ENCODE measurements around the gene CRYBG1. TPM values are rescaled to one million over a fixed set of nuclear protein-coding genes. Genes with fewer than 3 reads are reported as not detected.

Gene CRYBG1
- total RNA-seq, 1 experiment from 2014 or later: 10.7 TPM

DNA sequence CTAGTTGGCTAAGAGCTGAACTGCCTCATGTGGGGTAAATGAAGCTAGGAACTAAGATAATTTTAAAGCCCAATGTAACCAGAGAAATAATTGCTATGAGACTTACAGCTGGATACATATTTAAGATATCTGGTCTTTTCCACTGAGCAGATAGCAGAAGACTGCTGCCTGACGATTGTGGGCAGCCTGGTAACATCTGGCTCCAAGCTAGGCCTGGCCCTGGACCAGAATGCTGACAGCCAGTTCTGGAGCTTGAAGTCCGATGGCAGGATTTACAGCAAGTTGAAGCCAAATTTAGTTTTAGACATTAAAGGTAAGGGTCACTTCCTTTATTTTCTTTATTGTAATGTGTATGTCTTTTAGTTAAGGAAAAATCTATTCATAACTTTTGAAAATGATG, 203.1 kb downstream of the CRYBG1 start:
- Histone ChIP-seq H3K27ac (ENCODE audit: low read depth, low read length) (no peak overlapping the region), H3K79me2 (ENCODE audit: insufficient read depth, low read length) (no peaks in the 10 kb centered on the region), H3K36me3 (ENCODE audit: control insufficient read depth in 1 of 2, insufficient read depth in 2 of 2, low read length in 2 of 2) (no peaks in the 10 kb centered on the region), H3K27me3 (ENCODE audit: insufficient read depth, low read length) (no peaks in the 10 kb centered on the region), H4K20me1 (ENCODE audit: insufficient read depth) (no peaks in the 10 kb centered on the region), H3K4me1 (ENCODE audit: control insufficient read depth in 1 of 2, insufficient read depth in 2 of 2, low read length in 2 of 2) (peaks cover 33 to 37% of the 10 kb centered on the region in 2 experiments), H3K9me3 (ENCODE audit: control insufficient read depth in 1 of 2, insufficient read depth in 1 of 2, low read depth in 1 of 2, low read length in 2 of 2) (no peaks in the 10 kb centered on the region), H2AFZ (ENCODE audit: low read depth, low read length, poor library complexity, severe bottlenecking) (no peak overlapping the region), H3K9me2 (ENCODE audit: insufficient read depth) (no peaks in the 10 kb centered on the region), H3K4me2 (ENCODE audit: low read length) (no peak overlapping the region), H3K4me3 (replicated peaks in 1 of 2; ENCODE audit: low read depth in 1 of 2, low read length in 2 of 2) (no peak overlapping the region), H3K9ac (ENCODE audit: low read length) (no peak overlapping the region)
- intact Hi-C loops (cut with micrococcal nuclease): no loop called here
- no peak for DNase-seq (ENCODE audit: low read depth, low spot score)
- TF ChIP-seq TCF7L2 (IDR thresholded peaks at IDR 0.05; ENCODE audit: borderline replicate concordance, extremely low read depth, insufficient read depth, insufficient read length) (no peak), JUND (IDR thresholded peaks at IDR 0.05) (no peak), CEBPB (IDR thresholded peaks at IDR 0.05; ENCODE audit: low read depth) (no peak), EZH2phosphoT487 (IDR thresholded peaks at IDR 0.05; ENCODE audit: borderline replicate concordance) (no peak), POLR2AphosphoS5 (IDR thresholded peaks at IDR 0.05; ENCODE audit: low read depth, low read length) (no peak), CBX3 (IDR thresholded peaks at IDR 0.05; ENCODE audit: low read depth) (no peak), EZH2 (IDR thresholded peaks at IDR 0.05) (no peak), EGR1 (IDR thresholded peaks at IDR 0.05; ENCODE audit: low read depth) (no peak), RAD21 (IDR thresholded peaks at IDR 0.05; ENCODE audit: low read depth) (no peak), YY1 (IDR thresholded peaks at IDR 0.05; ENCODE audit: extremely low read depth, insufficient replicate concordance, low read depth, low read length) (no peak), REST (IDR thresholded peaks at IDR 0.05; ENCODE audit: low read depth) (no peak), ZFX (IDR thresholded peaks at IDR 0.05) (no peak)
- TF ChIP-seq, protein P1, sequence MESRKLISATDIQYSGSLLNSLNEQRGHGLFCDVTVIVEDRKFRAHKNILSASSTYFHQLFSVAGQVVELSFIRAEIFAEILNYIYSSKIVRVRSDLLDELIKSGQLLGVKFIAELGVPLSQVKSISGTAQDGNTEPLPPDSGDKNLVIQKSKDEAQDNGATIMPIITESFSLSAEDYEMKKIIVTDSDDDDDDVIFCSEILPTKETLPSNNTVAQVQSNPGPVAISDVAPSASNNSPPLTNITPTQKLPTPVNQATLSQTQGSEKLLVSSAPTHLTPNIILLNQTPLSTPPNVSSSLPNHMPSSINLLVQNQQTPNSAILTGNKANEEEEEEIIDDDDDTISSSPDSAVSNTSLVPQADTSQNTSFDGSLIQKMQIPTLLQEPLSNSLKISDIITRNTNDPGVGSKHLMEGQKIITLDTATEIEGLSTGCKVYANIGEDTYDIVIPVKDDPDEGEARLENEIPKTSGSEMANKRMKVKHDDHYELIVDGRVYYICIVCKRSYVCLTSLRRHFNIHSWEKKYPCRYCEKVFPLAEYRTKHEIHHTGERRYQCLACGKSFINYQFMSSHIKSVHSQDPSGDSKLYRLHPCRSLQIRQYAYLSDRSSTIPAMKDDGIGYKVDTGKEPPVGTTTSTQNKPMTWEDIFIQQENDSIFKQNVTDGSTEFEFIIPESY (IDR thresholded peaks at IDR 0.05; ENCODE audit: extremely low read depth, insufficient replicate concordance, low read length): no peak
- TF ChIP-seq, protein P2, sequence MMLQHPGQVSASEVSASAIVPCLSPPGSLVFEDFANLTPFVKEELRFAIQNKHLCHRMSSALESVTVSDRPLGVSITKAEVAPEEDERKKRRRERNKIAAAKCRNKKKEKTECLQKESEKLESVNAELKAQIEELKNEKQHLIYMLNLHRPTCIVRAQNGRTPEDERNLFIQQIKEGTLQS (IDR thresholded peaks at IDR 0.05): no peak
- POLR2A ChIA-PET: interaction anchor here (0.6 to 0.9 kb wide), 2 partner anchors 198 to 238 kb away, joined by 3 to 5 read pairs; partner anchors contain the start of gene ATG5
- no peak for ATAC-seq
- no TSS peak for BruUV-seq (replicated peaks)
- CTCF ChIA-PET: interaction anchor here (0.8 to 3.2 kb wide), 6 partner anchors 118 to 416 kb away, joined by 3 to 13 read pairs (median 4); partner anchors contain the start of gene CRYBG1
- RAD21 ChIA-PET (ENCODE audit: low non-redundant PET in 1 of 2, low total read pairs in 2 of 2, uncharacterized antibody in 2 of 2, unreplicated experiment in 2 of 2): no interaction called here

All from HCT116 (cell line).